Superior temporal gyrus (tissue), 1 donor: Measurements from ENCODE around the gene HIPK3.
A peak's percentile ranks its signal among the peaks of the same experiment; 100 is the strongest.
"Not testable (repeated sequence)": the region's sequence is repeated elsewhere in the genome, so short reads cannot be mapped to it uniquely, and the experiment has no call there.

Experiments
- DNase-seq: peaks from one replicate; pipeline ENCODE4 v3.0.0-alpha.2; 2016; ENCODE audit errors: extremely low spot score

The HIPK3 gene

GRCh38 chr11:33258631-33259205 lies 1.5 kb downstream of the HIPK3 start:
- no peak for DNase-seq

GRCh38 chr11:33259869-33260268 lies 2.7 kb downstream of the HIPK3 start:
- DNase-seq, result no peak

- not testable (repeated sequence) for DNase-seq
These were observed 4.2 kb downstream of the HIPK3 start for GRCh38 chr11:33261350-33261749.

GRCh38 chr11:33262011-33262645 lies 4.9 kb downstream of the HIPK3 start:
- DNase-seq, result peak; percentile 69

- no peak for DNase-seq
These were observed 6.4 kb downstream of the HIPK3 start for GRCh38 chr11:33263549-33263948.

- no peak for DNase-seq
These were observed 7.7 kb downstream of the HIPK3 start for GRCh38 chr11:33264926-33265325.

- DNase-seq, result no peak
These were observed 9.4 kb downstream of the HIPK3 start for GRCh38 chr11:33266393-33267215.

GRCh38 chr11:33268945-33269540 lies 11.9 kb downstream of the HIPK3 start:
- DNase-seq, result no peak

GRCh38 chr11:33269822-33270221 lies 12.6 kb downstream of the HIPK3 start:
- no peak for DNase-seq

GRCh38 chr11:33271059-33271458 lies 13.9 kb downstream of the HIPK3 start:
- DNase-seq, result no peak

- DNase-seq, result no peak
These were observed 15.3 kb downstream of the HIPK3 start for GRCh38 chr11:33272338-33273107.

- DNase-seq, result no peak
These were observed 16.5 kb downstream of the HIPK3 start for GRCh38 chr11:33273656-33274055.

- DNase-seq, result no peak
These were observed 23.2 kb downstream of the HIPK3 start for GRCh38 chr11:33280411-33280810.

- no peak for DNase-seq
These were observed 24.6 kb downstream of the HIPK3 start for GRCh38 chr11:33281758-33282157.

GRCh38 chr11:33284818-33285217 lies 27.6 kb downstream of the HIPK3 start:
- no peak for DNase-seq

- DNase-seq, result peak; percentile 67
These were observed 33.1 kb downstream of the HIPK3 start for GRCh38 chr11:33290319-33290718.

GRCh38 chr11:33291004-33291777 lies 34.0 kb downstream of the HIPK3 start:
- DNase-seq, result peak; percentile 63

- no peak for DNase-seq
These were observed 35.1 kb downstream of the HIPK3 start for GRCh38 chr11:33292311-33292710.

GRCh38 chr11:33294224-33294623 lies 37.0 kb downstream of the HIPK3 start:
- DNase-seq, result no peak

- no peak for DNase-seq
These were observed 37.6 kb downstream of the HIPK3 start for GRCh38 chr11:33294797-33295196.

- no peak for DNase-seq
These were observed 39.5 kb downstream of the HIPK3 start for GRCh38 chr11:33296695-33297094.
